Smooth muscle cell (in vitro differentiated cells): ENCODE measurements around the gene KRT6B. TPM values are rescaled to one million over a fixed set of nuclear protein-coding genes. Genes with fewer than 3 reads are reported as not detected.

Source experiments
- DNase-seq: peaks from one replicate; lab custom pipeline; 2025; ENCODE audit not compliant: unreplicated experiment; lab: John Stamatoyannopoulos, UW
- H2AFZ ChIP-seq: fragments of 200-600 bp; sonication (generic); 2 replicates; pipeline ENCODE4 v1.6.0; 2016; ENCODE audit warnings: antibody characterized with exemption, low read depth, mild to moderate bottlenecking
- H3F3A ChIP-seq: fragments of 200-600 bp; sonication (generic); 2 replicates; pipeline ENCODE4 v1.6.0; 2017; ENCODE audit warnings: antibody characterized with exemption, low read depth
- H3K27ac ChIP-seq: fragments of 200-600 bp; sonication (generic); 2 replicates; pipeline ENCODE4 v1.5.1; 2016; ENCODE audit warnings: low read depth, mild to moderate bottlenecking
- H3K27me3 ChIP-seq: fragments of 200-600 bp; sonication (generic); 2 replicates; pipeline ENCODE4 v1.6.1; 2016; ENCODE audit warnings: low read depth, mild to moderate bottlenecking
- H3K36me3 ChIP-seq: fragments of 200-600 bp; sonication (generic); 2 replicates; pipeline ENCODE4 v1.5.1; 2016; ENCODE audit warnings: low read depth
- H3K4me1 ChIP-seq: fragments of 200-600 bp; sonication (generic); 2 replicates; pipeline ENCODE4 v1.5.1; 2016; ENCODE audit warnings: low read depth
- H3K4me2 ChIP-seq: fragments of 200-600 bp; sonication (generic); 2 replicates; pipeline ENCODE4 v1.6.0; 2016; ENCODE audit warnings: mild to moderate bottlenecking
- H3K4me3 ChIP-seq: fragments of 200-600 bp; sonication (generic); 2 replicates; pipeline ENCODE4 v1.5.1; 2016; ENCODE audit warnings: mild to moderate bottlenecking
- H3K79me2 ChIP-seq: fragments of 200-600 bp; sonication (generic); 2 replicates; pipeline ENCODE4 v1.6.0; 2016; ENCODE audit warnings: low read depth, mild to moderate bottlenecking
- H3K9ac ChIP-seq: fragments of 200-600 bp; sonication (generic); 2 replicates; pipeline ENCODE4 v1.6.0; 2016; ENCODE audit warnings: low read depth
- H3K9me3 ChIP-seq: fragments of 200-600 bp; sonication (generic); replicated peaks from 2 replicates; pipeline ENCODE4 v1.5.1; 2016; ENCODE audit warnings: low read depth
- H4K20me1 ChIP-seq: fragments of 200-600 bp; sonication (generic); 2 replicates; pipeline ENCODE4 v1.6.0; 2016; ENCODE audit warnings: low read depth
- WGBS: methylation state at CpG from one replicate; pipeline ENCODE4 v1.1.7; 2016; ENCODE audit warnings: low lambda C conversion rate; 5-methylcytosine and 5-hydroxymethylcytosine counted together
- polyA plus RNA-seq: library from polyadenylated mRNA; unstranded; fragments of >200 nt; fragmentation: Nextera tagmentation; extraction: Ambion mirVana; gene quantifications from 2 replicates; pipeline ENCODE4 v1.2.1, GENCODE V29; 2016
- total RNA-seq: library from RNA; depleted of rRNA; stranded (reverse); fragments of >200 nt; gene quantifications from 2 replicates; pipeline ENCODE4 v1.2.3, GENCODE V29; 2014
- TF ChIP-seq, protein P1 (sequence below): fragments of 200-600 bp; sonication (generic); IDR thresholded peaks from 2 replicates; pipeline ENCODE4 v1.5.1; 2017; ENCODE audit warnings: borderline replicate concordance, mild to moderate bottlenecking, antibody characterized with exemption; ENCODE audit not compliant: insufficient read depth, poor library complexity, severe bottlenecking

Gene KRT6B
- total and polyA plus RNA-seq, 2 experiments from 2014 or later = 248 to 336 TPM

DNA sequence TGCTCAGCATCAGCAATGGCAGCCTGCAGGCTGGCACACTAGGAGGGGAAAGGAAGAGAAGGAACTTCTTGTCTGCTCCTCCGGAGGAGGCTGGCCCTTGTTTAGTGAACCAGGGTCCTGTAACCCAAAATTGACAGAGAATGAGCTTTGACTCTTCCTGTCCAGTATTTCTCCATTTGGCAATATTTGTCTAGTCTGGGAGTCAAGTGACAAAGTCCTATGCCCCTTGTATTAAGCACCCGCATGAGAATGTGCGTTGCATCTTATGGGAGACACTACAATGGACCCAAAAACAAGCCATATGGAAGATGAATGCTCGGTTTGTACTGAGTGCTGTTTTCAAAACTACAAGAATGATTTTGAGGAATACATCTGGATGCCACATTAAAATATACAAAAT, 17.9 kb upstream of the KRT6B start:
- Histone ChIP-seq H3K27ac (no peak overlapping the region), H3K79me2 (no peaks in the 10 kb centered on the region), H3K4me3 (no peak overlapping the region), H2AFZ (no peak overlapping the region), H3K9ac (no peak overlapping the region), H3K4me2 (no peak overlapping the region), H3K36me3 (no peaks in the 10 kb centered on the region), H3K4me1 (no peaks in the 10 kb centered on the region), H3F3A (no peaks in the 10 kb centered on the region), H3K27me3 (peaks cover 6% of the 10 kb centered on the region), H4K20me1 (no peaks in the 10 kb centered on the region), H3K9me3 (no peaks in the 10 kb centered on the region)
- DNase-seq = no peak
- TF ChIP-seq, protein P1, sequence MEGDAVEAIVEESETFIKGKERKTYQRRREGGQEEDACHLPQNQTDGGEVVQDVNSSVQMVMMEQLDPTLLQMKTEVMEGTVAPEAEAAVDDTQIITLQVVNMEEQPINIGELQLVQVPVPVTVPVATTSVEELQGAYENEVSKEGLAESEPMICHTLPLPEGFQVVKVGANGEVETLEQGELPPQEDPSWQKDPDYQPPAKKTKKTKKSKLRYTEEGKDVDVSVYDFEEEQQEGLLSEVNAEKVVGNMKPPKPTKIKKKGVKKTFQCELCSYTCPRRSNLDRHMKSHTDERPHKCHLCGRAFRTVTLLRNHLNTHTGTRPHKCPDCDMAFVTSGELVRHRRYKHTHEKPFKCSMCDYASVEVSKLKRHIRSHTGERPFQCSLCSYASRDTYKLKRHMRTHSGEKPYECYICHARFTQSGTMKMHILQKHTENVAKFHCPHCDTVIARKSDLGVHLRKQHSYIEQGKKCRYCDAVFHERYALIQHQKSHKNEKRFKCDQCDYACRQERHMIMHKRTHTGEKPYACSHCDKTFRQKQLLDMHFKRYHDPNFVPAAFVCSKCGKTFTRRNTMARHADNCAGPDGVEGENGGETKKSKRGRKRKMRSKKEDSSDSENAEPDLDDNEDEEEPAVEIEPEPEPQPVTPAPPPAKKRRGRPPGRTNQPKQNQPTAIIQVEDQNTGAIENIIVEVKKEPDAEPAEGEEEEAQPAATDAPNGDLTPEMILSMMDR = no peak
- WGBS = 98% methylated on average over 4 of the region's 4 CpGs

DNA sequence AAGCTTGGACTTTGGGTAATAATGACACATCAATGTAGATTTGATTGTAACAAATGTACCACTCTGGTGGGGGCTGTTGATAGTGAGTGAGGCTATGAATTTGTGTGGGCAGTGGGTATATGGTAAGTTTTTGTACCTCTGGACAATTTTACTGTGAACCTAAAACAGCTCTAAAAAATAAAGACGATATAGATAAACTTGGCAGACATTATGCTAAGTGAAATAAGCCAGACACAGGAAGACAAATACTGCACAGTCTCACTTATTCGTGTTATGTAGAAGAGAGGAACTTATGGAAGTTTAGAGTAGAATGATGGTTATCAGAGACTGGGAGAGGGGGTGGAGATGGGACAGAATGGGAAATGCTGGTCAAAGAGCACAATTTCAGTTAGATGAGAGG, 13.0 kb upstream of the KRT6B start:
- Histone ChIP-seq H3K9ac (no peak overlapping the region), H3K27me3 (peaks cover under 1% of the 10 kb centered on the region), H3K27ac (no peak overlapping the region), H2AFZ (no peak overlapping the region), H3F3A (no peaks in the 10 kb centered on the region), H3K36me3 (no peaks in the 10 kb centered on the region), H3K4me3 (no peak overlapping the region), H3K79me2 (no peaks in the 10 kb centered on the region), H3K4me2 (no peak overlapping the region), H4K20me1 (no peaks in the 10 kb centered on the region), H3K4me1 (no peaks in the 10 kb centered on the region), H3K9me3 (no peaks in the 10 kb centered on the region)
- TF ChIP-seq, protein P1 = no peak
- DNase-seq = no peak
- WGBS = 24% methylated on average over 2 of the region's 2 CpGs

DNA sequence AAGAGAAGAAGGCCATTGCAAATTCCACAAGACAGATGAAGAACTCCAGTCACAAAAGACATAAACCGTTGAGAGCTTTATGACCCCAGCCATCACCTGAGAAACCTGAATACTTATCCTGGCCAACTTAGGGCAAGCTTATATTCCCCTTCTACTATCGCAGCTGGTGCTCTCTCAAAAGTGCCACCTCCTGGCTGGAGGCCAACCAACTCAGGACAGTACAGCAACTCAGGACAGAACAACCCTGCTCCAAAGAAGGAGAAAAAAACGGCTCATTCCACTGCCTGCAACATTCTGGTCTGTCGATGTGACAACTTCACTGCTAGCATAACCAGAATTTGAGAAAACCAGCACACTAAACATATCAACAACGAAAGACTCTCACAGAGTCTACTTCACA, 9.7 kb upstream of the KRT6B start:
- WGBS = 72% methylated on average over 5 of the region's 5 CpGs

DNA sequence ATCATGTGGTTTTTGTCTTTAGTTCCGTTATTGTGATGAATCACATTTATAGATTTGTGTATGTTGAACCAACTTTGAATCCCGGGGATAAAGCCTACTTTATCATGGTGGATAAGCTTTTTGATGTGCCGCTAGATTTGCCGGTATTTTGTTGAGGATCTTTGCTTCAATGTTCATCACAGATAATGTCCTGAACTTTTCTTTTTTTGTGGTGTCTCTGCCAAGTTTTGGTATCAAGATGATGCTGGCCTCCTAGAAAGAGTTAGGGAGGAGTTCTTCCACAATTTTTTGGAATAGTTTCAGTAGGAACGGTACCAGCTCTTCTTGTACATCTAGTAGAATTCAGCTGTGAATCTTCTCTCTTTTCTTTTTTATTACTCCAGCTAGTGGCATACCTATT, 6.9 kb upstream of the KRT6B start:
- Histone ChIP-seq H3K27me3 (no peaks in the 10 kb centered on the region), H3F3A (no peaks in the 10 kb centered on the region), H3K9ac (no peak overlapping the region), H3K27ac (no peak overlapping the region), H3K79me2 (no peaks in the 10 kb centered on the region), H3K36me3 (no peaks in the 10 kb centered on the region), H3K9me3 (no peaks in the 10 kb centered on the region), H4K20me1 (no peaks in the 10 kb centered on the region), H3K4me2 (no peak overlapping the region), H3K4me3 (no peak overlapping the region), H2AFZ (no peak overlapping the region), H3K4me1 (peaks cover 8% of the 10 kb centered on the region)
- TF ChIP-seq, protein P1 = no peak
- 89% methylated on average over 5 of the region's 5 CpGs for WGBS
- no peak for DNase-seq

More for the DNA sequence above, 9.7 kb upstream of the KRT6B start:
- Histone ChIP-seq H3K4me3 (no peak overlapping the region), H3K79me2 (no peaks in the 10 kb centered on the region), H3K9me3 (no peaks in the 10 kb centered on the region), H3K27me3 (no peaks in the 10 kb centered on the region), H3F3A (no peaks in the 10 kb centered on the region), H3K4me1 (no peaks in the 10 kb centered on the region), H3K4me2 (no peak overlapping the region), H3K27ac (no peak overlapping the region), H3K9ac (no peak overlapping the region), H2AFZ (no peak overlapping the region), H3K36me3 (no peaks in the 10 kb centered on the region), H4K20me1 (no peaks in the 10 kb centered on the region)
- DNase-seq = no peak
- TF ChIP-seq, protein P1 = no peak
